A673 (cell line): ENCODE measurements around the gene TTC24. TPM values are rescaled to one million over a fixed set of nuclear protein-coding genes. Genes with fewer than 3 reads are reported as not detected.
"Not testable (repeated sequence)": the region's sequence is repeated elsewhere in the genome, so short reads cannot be mapped to it uniquely, and the experiment has no call there.

Experiments used
- BruUV-seq: library from RNA; stranded (reverse); fragments of 400-500 nt; replicated peaks from 2 replicates; lab custom pipeline; 2021; lab: Mats Ljungman, UMichigan
- CTCF ChIA-PET: fragments of 300-600 bp; sonication (Branson Sonifier 250); formaldehyde crosslinking; loops from one replicate; lab custom pipeline; 2022; ENCODE audit warnings: antibody characterized with exemption; lab: Charles Lee
- POLR2A ChIA-PET: fragments of 300-600 bp; sonication (Branson Sonifier 250); formaldehyde crosslinking; loops from one replicate; lab custom pipeline; 2022; ENCODE audit warnings: antibody characterized with exemption; ENCODE audit not compliant: low non-redundant PET; lab: Charles Lee
- DNase-seq: peaks from one replicate; pipeline ENCODE4 v3.0.0-alpha.2; 2015; ENCODE audit warnings: low spot score
- H3K27ac ChIP-seq: fragments of 200-600 bp; sonication (generic); 2 replicates; pipeline ENCODE4 v1.5.1; 2016; ENCODE audit warnings: mixed run types, low read depth, mild to moderate bottlenecking, mixed read lengths, antibody characterized with exemption, low read length; ENCODE audit not compliant: poor library complexity, severe bottlenecking
- H3K27me3 ChIP-seq: fragments of 200-600 bp; sonication (generic); replicated peaks from 2 replicates; pipeline ENCODE4 v1.6.1; 2017; ENCODE audit warnings: mixed run types, low read depth, mild to moderate bottlenecking, mixed read lengths, antibody characterized with exemption, low read length; ENCODE audit not compliant: insufficient read depth, poor library complexity
- H3K36me3 ChIP-seq: fragments of 200-600 bp; sonication (generic); 2 replicates; pipeline ENCODE4 v1.6.1; 2016; ENCODE audit warnings: mixed run types, mild to moderate bottlenecking, mixed read lengths, antibody characterized with exemption, low read length; ENCODE audit not compliant: insufficient read depth, poor library complexity, severe bottlenecking
- H3K4me1 ChIP-seq: fragments of 200-600 bp; sonication (generic); 2 replicates; pipeline ENCODE4 v1.6.1; 2017; ENCODE audit warnings: mixed run types, mild to moderate bottlenecking, mixed read lengths, antibody characterized with exemption, low read length; ENCODE audit not compliant: insufficient read depth, poor library complexity, severe bottlenecking
- H3K4me3 ChIP-seq: fragments of 200-600 bp; sonication (generic); 2 replicates; pipeline ENCODE4 v1.5.1; 2016; ENCODE audit warnings: low read depth, mixed run types, mild to moderate bottlenecking, mixed read lengths, low read length; ENCODE audit not compliant: poor library complexity, severe bottlenecking
- H3K9me3 ChIP-seq: fragments of 200-600 bp; sonication (generic); 2 replicates; pipeline ENCODE4 v1.6.1; 2016; ENCODE audit warnings: mixed run types, low read depth, mild to moderate bottlenecking, mixed read lengths, antibody characterized with exemption, low read length; ENCODE audit not compliant: poor library complexity, severe bottlenecking
- CTCF ChIP-seq: fragments of 300-800, 200-600 bp; sonication (generic); conservative IDR thresholded peaks from 2 replicates; pipeline ENCODE4 v1.5.1; 2017; ENCODE audit warnings: low read depth, mild to moderate bottlenecking, antibody characterized with exemption, low read length, moderate library complexity, mixed read lengths
- EZH2 ChIP-seq: fragments of 200-600 bp; sonication (generic); IDR thresholded peaks from 2 replicates; pipeline ENCODE4 v1.6.1; 2017; ENCODE audit warnings: borderline replicate concordance, low read depth, mild to moderate bottlenecking, mixed read lengths, antibody characterized with exemption, low read length; ENCODE audit not compliant: poor library complexity, severe bottlenecking
- intact Hi-C: fragments of 100-400 bp; cut with micrococcal nuclease; formaldehyde crosslinking; loops from one replicate; pipeline ENCODE4 v1.10.0; 2022; ENCODE audit not compliant: unreplicated experiment
- total RNA-seq: library from RNA; stranded (reverse); gene quantifications from 2 replicates; pipeline ENCODE4 v1.2.3, GENCODE V29; 2021

TTC24 gene
- total RNA-seq, 1 experiment from 2014 or later, result not detected

GRCh38 chr1:156551869-156552268 is 27.7 kb upstream of the TTC24 start:
- peaks cover 26% of the 10 kb centered on the region for H3K36me3 ChIP-seq
- H3K4me3 ChIP-seq, result no peak overlapping the region
- ChIA-PET CTCF (no interaction called here), POLR2A (no interaction called here)
- no peak for TF ChIP-seq CTCF
- no peak for TF ChIP-seq EZH2
- no peak for DNase-seq
- no peak overlapping the region for H3K27ac ChIP-seq
- intact Hi-C loops, result no loop called here
- H3K9me3 ChIP-seq, result no peaks in the 10 kb centered on the region
- no peaks in the 10 kb centered on the region for H3K27me3 ChIP-seq
- no peaks in the 10 kb centered on the region for H3K4me1 ChIP-seq
- BruUV-seq, result no TSS peak

DNA sequence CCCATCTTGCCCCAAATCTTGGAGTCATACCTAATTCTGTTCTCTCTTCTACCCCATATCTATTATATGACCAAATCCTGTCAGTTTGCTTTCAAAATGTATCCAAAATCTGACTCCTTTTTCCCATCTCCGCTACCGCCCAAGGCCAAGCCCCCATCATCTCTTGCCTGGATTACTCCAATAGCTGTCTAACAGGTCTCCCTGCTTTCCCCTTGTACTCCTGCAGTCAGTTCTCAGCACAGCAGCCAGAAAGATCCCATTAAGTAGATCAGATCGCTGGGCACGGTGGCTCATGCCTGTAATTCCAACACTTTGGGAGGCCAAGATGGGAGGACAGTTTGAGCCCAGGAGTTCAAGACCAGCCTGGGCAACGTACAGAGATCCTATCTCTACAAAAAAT is 27.0 kb upstream of the TTC24 start:
- peaks cover 26% of the 10 kb centered on the region for H3K36me3 ChIP-seq
- H3K27me3 ChIP-seq, result no peaks in the 10 kb centered on the region
- no peak for TF ChIP-seq CTCF
- H3K4me1 ChIP-seq, result no peaks in the 10 kb centered on the region
- ChIA-PET POLR2A (no interaction called here), CTCF (no interaction called here)
- H3K4me3 ChIP-seq, result no peak overlapping the region
- DNase-seq, result no peak
- no peak overlapping the region for H3K27ac ChIP-seq
- intact Hi-C loops, result no loop called here
- H3K9me3 ChIP-seq, result no peaks in the 10 kb centered on the region
- BruUV-seq, result no TSS peak

DNA sequence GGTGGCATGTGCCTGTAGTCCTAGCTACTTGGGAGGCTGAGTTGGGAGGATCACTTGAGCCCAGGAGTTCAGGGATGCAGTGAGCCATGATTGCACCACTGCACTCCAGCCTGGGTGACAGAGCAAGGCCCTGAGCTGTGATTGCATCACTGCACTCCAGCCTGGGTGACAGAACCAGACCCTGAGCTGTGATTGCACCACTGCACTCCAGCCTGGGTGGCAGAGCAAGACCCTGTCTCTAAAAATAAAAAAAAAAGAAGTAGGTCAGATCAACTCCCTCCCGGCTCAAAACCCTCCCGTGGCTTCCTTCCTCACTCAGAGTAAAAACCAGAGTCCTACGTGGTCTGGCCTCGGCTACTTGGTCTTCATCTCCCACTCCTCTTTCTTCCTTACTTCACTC is 26.6 kb upstream of the TTC24 start:
- peaks cover 22% of the 10 kb centered on the region for H3K36me3 ChIP-seq
- POLR2A ChIA-PET, H3K4me1 ChIP-seq, H3K27ac ChIP-seq, H3K27me3 ChIP-seq, H3K4me3 ChIP-seq, BruUV-seq, H3K9me3 ChIP-seq, DNase-seq, CTCF ChIA-PET, intact Hi-C loops: not testable (repeated sequence)

- ChIA-PET POLR2A (no interaction called here), CTCF (no interaction called here)
- Histone ChIP-seq H3K36me3 (peaks cover 18% of the 10 kb centered on the region), H3K4me3 (no peak overlapping the region), H3K9me3 (no peaks in the 10 kb centered on the region), H3K27me3 (no peaks in the 10 kb centered on the region), H3K27ac (no peak overlapping the region), H3K4me1 (no peaks in the 10 kb centered on the region)
- no TSS peak for BruUV-seq
- TF ChIP-seq EZH2 (no peak), CTCF (no peak)
- intact Hi-C loops, result no loop called here
- no peak for DNase-seq
Measured at GRCh38 chr1:156553860-156554485, 25.6 kb upstream of the TTC24 start.
